Measurements from ENCODE around the gene ITGBL1. TPM values are rescaled to one million over a fixed set of nuclear protein-coding genes. Genes with fewer than 3 reads are reported as not detected.

The ITGBL1 gene
- total and polyA plus RNA-seq, 2 of the 13 experiments (the other 11 are each of a cell fraction or from before 2014, with no cell fraction given): 0.02 TPM; not detected in 1

DNA sequence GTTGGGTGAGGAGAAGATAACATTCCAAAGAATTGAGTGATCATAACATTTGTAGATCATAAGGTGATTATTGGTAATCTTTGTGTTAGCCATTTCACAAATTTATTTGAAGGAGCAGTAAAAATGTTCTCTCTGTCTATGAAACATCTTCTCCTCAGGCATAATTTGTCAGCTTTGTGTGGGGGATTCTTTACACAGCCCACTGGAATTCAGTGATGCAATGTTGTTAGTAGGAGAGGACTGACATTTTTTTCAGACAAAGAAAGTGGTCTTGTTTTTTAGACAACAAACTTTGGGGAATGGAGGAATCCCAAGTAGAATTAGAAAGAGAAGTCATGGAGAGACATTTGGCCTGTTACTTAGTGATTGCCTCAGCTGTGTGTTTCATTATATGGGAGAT is 100.3 kb downstream of the ITGBL1 start:
- Histone ChIP-seq H3K4me2 (ENCODE audit: low read depth, low read length) (no peak overlapping the region), H2AFZ (ENCODE audit: low read length) (no peak overlapping the region), H3K4me1 (ENCODE audit: insufficient read depth, low read length) (no peaks in the 10 kb centered on the region), H3K27me3 (ENCODE audit: control insufficient read depth in 1 of 2, insufficient read depth in 2 of 2, low read length in 2 of 2) (no peaks in the 10 kb centered on the region; a peak in 2 of 5 replicates), H4K20me1 (ENCODE audit: insufficient read depth, low read length) (no peaks in the 10 kb centered on the region), H3K79me2 (ENCODE audit: insufficient read depth, low read length) (no peaks in the 10 kb centered on the region), H3K27ac (ENCODE audit: extremely low read length, insufficient read depth, low read length) (no peak overlapping the region), H3K9me3 (ENCODE audit: low read length) (no peaks in the 10 kb centered on the region), H3K9ac (ENCODE audit: insufficient read depth, low read depth, low read length) (no peak overlapping the region), H3K36me3 (replicated peaks in 1 of 2; ENCODE audit: control insufficient read depth in 1 of 2, insufficient read depth in 2 of 2, low read length in 2 of 2) (no peaks in the 10 kb centered on the region), H3K4me3 (replicated peaks in 1 of 3; ENCODE audit: insufficient read depth in 1 of 3, low read depth in 2 of 3, low read length in 3 of 3) (no peak overlapping the region)
- ChIA-PET CTCF (ENCODE audit: low intra/inter-chr PET ratio, low total read pairs) (no interaction called here), POLR2A (no interaction called here)
- FAIRE-seq: no peak
- in situ Hi-C loops (cut with HindIII; ENCODE audit: extremely low pct_ligation_motif_present, low pct_unique_long_range_greater_than_20kb): no loop called here
- no TSS peak for BruUV-seq (replicated peaks)
- ATAC-seq: no peak
- no peak for DNase-seq (ENCODE audit: low spot score)
- no peak for TF ChIP-seq ZNF552 (CRISPR knock-in tag; IDR thresholded peaks at IDR 0.05; ENCODE audit: borderline replicate concordance)
- TF ChIP-seq ZNF121 (CRISPR knock-in tag; IDR thresholded peaks at IDR 0.05): no peak
- TF ChIP-seq RNF2 (conservative IDR thresholded peaks at IDR 0.05; ENCODE audit: low read depth): no peak
- no peak for TF ChIP-seq REXO4 (CRISPR knock-in tag; IDR thresholded peaks at IDR 0.05; ENCODE audit: borderline replicate concordance)
- TF ChIP-seq, protein P1, sequence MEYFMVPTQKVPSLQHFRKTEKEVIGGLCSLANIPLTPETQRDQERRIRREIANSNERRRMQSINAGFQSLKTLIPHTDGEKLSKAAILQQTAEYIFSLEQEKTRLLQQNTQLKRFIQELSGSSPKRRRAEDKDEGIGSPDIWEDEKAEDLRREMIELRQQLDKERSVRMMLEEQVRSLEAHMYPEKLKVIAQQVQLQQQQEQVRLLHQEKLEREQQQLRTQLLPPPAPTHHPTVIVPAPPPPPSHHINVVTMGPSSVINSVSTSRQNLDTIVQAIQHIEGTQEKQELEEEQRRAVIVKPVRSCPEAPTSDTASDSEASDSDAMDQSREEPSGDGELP (IDR thresholded peaks at IDR 0.05; ENCODE audit: borderline replicate concordance, low read depth): no peak
- intact Hi-C loops (cut with micrococcal nuclease; ENCODE audit: unreplicated experiment): no loop called here

DNA sequence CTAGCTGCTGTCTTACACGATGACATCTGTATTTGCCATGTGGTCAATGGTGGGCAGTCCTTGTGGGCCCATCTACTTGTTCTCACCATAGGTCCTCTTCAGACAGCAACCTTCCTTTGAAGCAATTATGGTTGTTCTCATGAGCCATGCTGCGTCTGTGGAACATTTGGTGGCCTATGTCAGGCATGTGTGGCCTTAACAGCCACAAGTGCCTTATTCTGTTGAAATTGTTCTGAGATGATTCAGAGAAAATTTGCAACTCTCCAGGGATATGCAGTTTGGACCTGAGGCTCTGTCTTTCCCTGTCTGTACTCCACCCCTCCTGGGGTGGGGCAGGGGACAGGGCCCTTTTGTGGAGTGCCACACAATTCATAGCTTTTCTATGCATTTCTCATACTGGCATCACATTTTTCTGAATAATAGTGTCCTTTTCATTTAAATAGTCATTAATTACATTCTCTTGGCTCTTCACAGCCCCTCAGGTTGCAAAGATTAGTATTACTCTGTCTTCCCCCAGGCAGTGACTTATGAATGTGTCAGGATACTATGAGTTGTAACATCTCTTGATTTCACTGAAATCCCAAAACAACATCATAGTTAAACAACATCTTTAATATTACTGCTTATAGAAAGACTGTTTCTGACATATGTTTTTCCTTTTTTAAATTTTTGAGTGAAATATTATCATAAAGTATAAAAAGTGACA is 102.1 kb downstream of the ITGBL1 start:
- no peak for FAIRE-seq
- Histone ChIP-seq H3K9ac (ENCODE audit: insufficient read depth, low read depth, low read length) (no peak overlapping the region), H3K27me3 (ENCODE audit: control insufficient read depth in 1 of 2, insufficient read depth in 2 of 2, low read length in 2 of 2) (no peaks in the 10 kb centered on the region; a peak in 2 of 5 replicates), H3K9me3 (ENCODE audit: low read length) (no peaks in the 10 kb centered on the region), H3K4me2 (ENCODE audit: low read depth, low read length) (no peak overlapping the region), H3K4me3 (replicated peaks in 1 of 3; ENCODE audit: insufficient read depth in 1 of 3, low read depth in 2 of 3, low read length in 3 of 3) (no peak overlapping the region), H3K4me1 (ENCODE audit: insufficient read depth, low read length) (no peaks in the 10 kb centered on the region), H4K20me1 (ENCODE audit: insufficient read depth, low read length) (no peaks in the 10 kb centered on the region), H3K27ac (ENCODE audit: extremely low read length, insufficient read depth, low read length) (no peak overlapping the region), H3K36me3 (replicated peaks in 1 of 2; ENCODE audit: control insufficient read depth in 1 of 2, insufficient read depth in 2 of 2, low read length in 2 of 2) (no peaks in the 10 kb centered on the region), H3K79me2 (ENCODE audit: insufficient read depth, low read length) (no peaks in the 10 kb centered on the region), H2AFZ (ENCODE audit: low read length) (no peak overlapping the region)
- POLR2A ChIA-PET: no interaction called here
- intact Hi-C loops (cut with micrococcal nuclease; ENCODE audit: unreplicated experiment) (no loop called here), in situ Hi-C loops (cut with HindIII; ENCODE audit: extremely low pct_ligation_motif_present, low pct_unique_long_range_greater_than_20kb) (no loop called here)
- no peak for DNase-seq (ENCODE audit: low spot score)
- ATAC-seq: no peak
- WGBS (ENCODE audit: low lambda C conversion rate): 43% methylated on average over 2 of the region's 2 CpGs
- CTCF ChIA-PET (ENCODE audit: low intra/inter-chr PET ratio, low total read pairs): no interaction called here
- BruUV-seq (replicated peaks): no TSS peak
- no peak for TF ChIP-seq ZBTB20 (CRISPR knock-in tag; IDR thresholded peaks at IDR 0.05; ENCODE audit: borderline replicate concordance, low read depth)
- no peak for TF ChIP-seq SUZ12 (IDR thresholded peaks at IDR 0.05; ENCODE audit: low read depth, low read length)
- no peak for TF ChIP-seq CBX1 (IDR thresholded peaks at IDR 0.05; ENCODE audit: low read depth)
- TF ChIP-seq, protein P2, sequence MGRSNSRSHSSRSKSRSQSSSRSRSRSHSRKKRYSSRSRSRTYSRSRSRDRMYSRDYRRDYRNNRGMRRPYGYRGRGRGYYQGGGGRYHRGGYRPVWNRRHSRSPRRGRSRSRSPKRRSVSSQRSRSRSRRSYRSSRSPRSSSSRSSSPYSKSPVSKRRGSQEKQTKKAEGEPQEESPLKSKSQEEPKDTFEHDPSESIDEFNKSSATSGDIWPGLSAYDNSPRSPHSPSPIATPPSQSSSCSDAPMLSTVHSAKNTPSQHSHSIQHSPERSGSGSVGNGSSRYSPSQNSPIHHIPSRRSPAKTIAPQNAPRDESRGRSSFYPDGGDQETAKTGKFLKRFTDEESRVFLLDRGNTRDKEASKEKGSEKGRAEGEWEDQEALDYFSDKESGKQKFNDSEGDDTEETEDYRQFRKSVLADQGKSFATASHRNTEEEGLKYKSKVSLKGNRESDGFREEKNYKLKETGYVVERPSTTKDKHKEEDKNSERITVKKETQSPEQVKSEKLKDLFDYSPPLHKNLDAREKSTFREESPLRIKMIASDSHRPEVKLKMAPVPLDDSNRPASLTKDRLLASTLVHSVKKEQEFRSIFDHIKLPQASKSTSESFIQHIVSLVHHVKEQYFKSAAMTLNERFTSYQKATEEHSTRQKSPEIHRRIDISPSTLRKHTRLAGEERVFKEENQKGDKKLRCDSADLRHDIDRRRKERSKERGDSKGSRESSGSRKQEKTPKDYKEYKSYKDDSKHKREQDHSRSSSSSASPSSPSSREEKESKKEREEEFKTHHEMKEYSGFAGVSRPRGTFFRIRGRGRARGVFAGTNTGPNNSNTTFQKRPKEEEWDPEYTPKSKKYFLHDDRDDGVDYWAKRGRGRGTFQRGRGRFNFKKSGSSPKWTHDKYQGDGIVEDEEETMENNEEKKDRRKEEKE (IDR thresholded peaks at IDR 0.05): no peak
- TF ChIP-seq, protein P3, sequence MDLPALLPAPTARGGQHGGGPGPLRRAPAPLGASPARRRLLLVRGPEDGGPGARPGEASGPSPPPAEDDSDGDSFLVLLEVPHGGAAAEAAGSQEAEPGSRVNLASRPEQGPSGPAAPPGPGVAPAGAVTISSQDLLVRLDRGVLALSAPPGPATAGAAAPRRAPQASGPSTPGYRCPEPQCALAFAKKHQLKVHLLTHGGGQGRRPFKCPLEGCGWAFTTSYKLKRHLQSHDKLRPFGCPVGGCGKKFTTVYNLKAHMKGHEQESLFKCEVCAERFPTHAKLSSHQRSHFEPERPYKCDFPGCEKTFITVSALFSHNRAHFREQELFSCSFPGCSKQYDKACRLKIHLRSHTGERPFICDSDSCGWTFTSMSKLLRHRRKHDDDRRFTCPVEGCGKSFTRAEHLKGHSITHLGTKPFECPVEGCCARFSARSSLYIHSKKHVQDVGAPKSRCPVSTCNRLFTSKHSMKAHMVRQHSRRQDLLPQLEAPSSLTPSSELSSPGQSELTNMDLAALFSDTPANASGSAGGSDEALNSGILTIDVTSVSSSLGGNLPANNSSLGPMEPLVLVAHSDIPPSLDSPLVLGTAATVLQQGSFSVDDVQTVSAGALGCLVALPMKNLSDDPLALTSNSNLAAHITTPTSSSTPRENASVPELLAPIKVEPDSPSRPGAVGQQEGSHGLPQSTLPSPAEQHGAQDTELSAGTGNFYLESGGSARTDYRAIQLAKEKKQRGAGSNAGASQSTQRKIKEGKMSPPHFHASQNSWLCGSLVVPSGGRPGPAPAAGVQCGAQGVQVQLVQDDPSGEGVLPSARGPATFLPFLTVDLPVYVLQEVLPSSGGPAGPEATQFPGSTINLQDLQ (CRISPR knock-in tag; IDR thresholded peaks at IDR 0.05): no peak
- TF ChIP-seq ZNF260 (CRISPR knock-in tag; IDR thresholded peaks at IDR 0.05; ENCODE audit: borderline replicate concordance, low read depth): no peak

Measured in HepG2 (cell line).